K562 (cell line): ENCODE results near the gene UGT2A2. TPM values are rescaled to one million over a fixed set of nuclear protein-coding genes. Genes with fewer than 3 reads are reported as not detected.

Source experiments
- ATAC-seq: fragments of 200-7000 bp; cut with Tn5 transposase; 3 replicates; pipeline ENCODE4 v1.9.1; 2020; ENCODE audit warnings: moderate library complexity
- BruUV-seq: library from RNA; stranded (reverse); fragments of 400-500 nt; replicated peaks from 2 replicates; lab custom pipeline; 2021; lab: Mats Ljungman, UMichigan
- CTCF ChIA-PET: fragments of 300-600 bp; formaldehyde crosslinking; extraction: SDS; loops from one replicate; lab custom pipeline; 2021; ENCODE audit warnings: low intra/inter-chr PET ratio; lab: Yijun Ruan, JAX
- POLR2A ChIA-PET: fragments of 300-600, 350-650 bp; sonication (Branson Sonifier 250); formaldehyde crosslinking; extraction: SDS; loops from one replicate; lab custom pipeline; 2021; ENCODE audit warnings: antibody characterized with exemption, inconsistent platforms; lab: Yijun Ruan, JAX
- DNase-seq, 4 experiments: peaks; one replicate each; pipeline versions ENCODE4 v3.0.0 to v3.0.0-alpha.2; 2011 to 2018; ENCODE audit warnings: low spot score in 3 of 4, mixed read lengths in 3 of 4; ENCODE audit errors: extremely low read depth in 1 of 4
- FAIRE-seq: peaks from 2 replicates; lab custom pipeline; 2011; peaks lifted over from hg19 to GRCh38; lab: Jason Lieb, UNC
- H2AFZ ChIP-seq: 2 replicates; pipeline ENCODE4 v1.6.0; 2011; ENCODE audit warnings: low read depth, low read length, control low read depth, inconsistent platforms
- H3K27ac ChIP-seq: fragments of 200-600 bp; 3 replicates; pipeline ENCODE4 v1.8.0; 2011; ENCODE audit warnings: low read depth, mild to moderate bottlenecking, control low read depth, inconsistent platforms, low read length, moderate library complexity, mixed read lengths; ENCODE audit errors: extremely low read depth
- H3K27me3 ChIP-seq, 2 experiments: fragments of 300-600 bp in 1 of 2; 2 replicates in 1 of 2; 3 replicates in 1 of 2; pipeline versions ENCODE4 v1.6.0 to v1.8.0; 2011; ENCODE audit warnings: inconsistent platforms in 2 of 2, low read length in 2 of 2, mild to moderate bottlenecking in 1 of 2, mixed read lengths in 1 of 2, moderate library complexity in 1 of 2; ENCODE audit not compliant: control insufficient read depth in 2 of 2, insufficient read depth in 2 of 2
- H3K36me3 ChIP-seq: fragments of 300-600 bp; 3 replicates; pipeline ENCODE4 v1.8.0; 2011; ENCODE audit warnings: mild to moderate bottlenecking, low read length, inconsistent platforms; ENCODE audit not compliant: control insufficient read depth, insufficient read depth
- H3K4me1 ChIP-seq, 2 experiments: fragments of 200-600 bp in 1 of 2; replicated peaks in 1 of 2; 2 replicates in 1 of 2; 3 replicates in 1 of 2; pipeline versions ENCODE4 v1.5.1 to v1.8.0; 2011; ENCODE audit warnings: inconsistent platforms in 2 of 2, low read length in 2 of 2, mild to moderate bottlenecking in 1 of 2, mixed read lengths in 1 of 2, moderate library complexity in 1 of 2; ENCODE audit not compliant: control insufficient read depth in 2 of 2, insufficient read depth in 2 of 2
- H3K4me2 ChIP-seq: 2 replicates; pipeline ENCODE4 v1.6.1; 2011; ENCODE audit warnings: low read length, control low read depth, inconsistent platforms, mixed read lengths; ENCODE audit not compliant: insufficient read depth
- H3K4me3 ChIP-seq: fragments of 200-600 bp; sonication (generic), shearing (Covaris generic); 2 replicates; pipeline ENCODE4 v1.5.1; 2016; ENCODE audit warnings: control low read depth, inconsistent platforms
- H3K79me2 ChIP-seq: fragments of 200-600 bp; 3 replicates; pipeline ENCODE4 v1.8.0; 2011; ENCODE audit warnings: low read length, inconsistent platforms; ENCODE audit not compliant: control insufficient read depth, insufficient read depth
- H3K9ac ChIP-seq, 2 experiments: 2 replicates each; pipeline versions ENCODE4 v1.6.0 to v1.6.1; 2011; ENCODE audit warnings: low read depth in 2 of 2, low read length in 2 of 2, control low read depth in 1 of 2, inconsistent platforms in 1 of 2, mild to moderate bottlenecking in 1 of 2, mixed read lengths in 1 of 2; ENCODE audit not compliant: insufficient read depth in 1 of 2
- H3K9me1 ChIP-seq: one replicate; pipeline ENCODE4 v1.6.0; 2011; ENCODE audit warnings: inconsistent platforms, mild to moderate bottlenecking, low read length, moderate library complexity; ENCODE audit not compliant: control insufficient read depth, insufficient read depth
- H3K9me3 ChIP-seq: replicated peaks from 2 replicates; pipeline ENCODE4 v1.5.1; 2011; ENCODE audit warnings: low read depth, low read length, inconsistent platforms; ENCODE audit not compliant: control insufficient read depth, insufficient read depth
- H4K20me1 ChIP-seq: replicated peaks from 2 replicates; pipeline ENCODE4 v1.6.1; 2011; ENCODE audit warnings: low read length, inconsistent platforms, mixed read lengths; ENCODE audit not compliant: control insufficient read depth, insufficient read depth
- ARHGAP35 ChIP-seq: fragments of 450-650 bp; IDR thresholded peaks from 2 replicates; pipeline ENCODE4 v1.6.1; 2018; ENCODE audit not compliant: partially characterized antibody
- HDAC1 ChIP-seq, 2 experiments: fragments of 450-650 bp; IDR thresholded peaks; 2 replicates each; pipeline ENCODE4 v1.6.1; 2016 to 2017; ENCODE audit warnings: inconsistent platforms in 1 of 2, mild to moderate bottlenecking in 1 of 2, moderate library complexity in 1 of 2
- PRPF4 ChIP-seq: fragments of 200-400 bp; formaldehyde crosslinking; IDR thresholded peaks from one replicate; pipeline ENCODE4 v1.6.1; 2017; ENCODE audit warnings: low read length, low read depth, mild to moderate bottlenecking; ENCODE audit not compliant: insufficient read depth, poor library complexity, severe bottlenecking
- SMAD2 ChIP-seq: fragments of 150-350 bp; IDR thresholded peaks from 2 replicates; pipeline ENCODE4 v1.6.1; 2014; ENCODE audit warnings: low read depth, mild to moderate bottlenecking, low read length
- SMARCA4 ChIP-seq: fragments of 450-650 bp; IDR thresholded peaks from 2 replicates; pipeline ENCODE4 v1.6.1; 2016
- SNRNP70 ChIP-seq: fragments of 200-400 bp; formaldehyde crosslinking; optimal IDR thresholded peaks from 2 replicates; pipeline ENCODE3; 2017; ENCODE audit warnings: low read depth, low read length
- TEAD1 ChIP-seq, 2 experiments: fragments of 450-650 bp in 1 of 2; sonication (generic) in 1 of 2; formaldehyde crosslinking; IDR thresholded peaks; 2 replicates each; pipeline versions ENCODE4 v1.4.0 to v1.8.0; 2020 to 2022; ENCODE audit warnings: mild to moderate bottlenecking in 2 of 2, missing genetic modification reagents in 1 of 2
- WHSC1 ChIP-seq: IDR thresholded peaks from one replicate; pipeline ENCODE4 v1.6.1; 2012; ENCODE audit warnings: low read length, control low read depth, inconsistent platforms
- WGBS: fragments of 100-300 bp; shearing (Covaris generic); methylation state at CpG from one replicate; pipeline ENCODE4 v1.1.6; 2016; ENCODE audit warnings: low coverage, mixed read lengths; ENCODE audit not compliant: insufficient coverage; ENCODE audit errors: missing lambda C conversion rate; 5-methylcytosine and 5-hydroxymethylcytosine counted together
- in situ Hi-C: fragments of 300-500 bp; cut with MboI; formaldehyde crosslinking; loops from 4 replicates; pipeline ENCODE4 v1.15.0; 2018; ENCODE audit warnings: inconsistent platforms, mixed read lengths
- intact Hi-C: fragments of 100-400 bp; cut with micrococcal nuclease; formaldehyde crosslinking; loops from 2 replicates; pipeline ENCODE4 v1.14.2; 2022
- polyA plus RNA-seq, 8 experiments: library from polyadenylated mRNA; depleted of rRNA in 4 of 8; stranded (reverse) in 5 of 8; unstranded in 3 of 8; fragments of >200 nt; fragmentation: Nextera tagmentation in 2 of 8; fragmentation: Illumina TruSeq in 1 of 8; extraction: Ambion mirVana in 2 of 8; extraction: Trizol in 1 of 8; gene quantifications; 2 replicates each; pipeline versions ENCODE4 v1.2.1 to v1.2.3, GENCODE V29; 2011 to 2014; ENCODE audit warnings: inconsistent platforms in 1 of 8, missing spikeins in 1 of 8
- total RNA-seq, 7 experiments: library from RNA; depleted of rRNA in 6 of 7; stranded (reverse); fragments of >200 nt in 6 of 7; fragmentation: Illumina TruSeq in 2 of 7; extraction: Trizol in 2 of 7; gene quantifications; 2 replicates each; pipeline versions ENCODE4 v1.2.1 to v1.2.3, GENCODE V29; 2011 to 2021; ENCODE audit warnings: low replicate concordance in 1 of 7

Gene UGT2A2
- total and polyA plus RNA-seq, 9 of the 15 experiments (the other 6 are each of a cell fraction or from before 2014, with no cell fraction given), result not detected

DNA sequence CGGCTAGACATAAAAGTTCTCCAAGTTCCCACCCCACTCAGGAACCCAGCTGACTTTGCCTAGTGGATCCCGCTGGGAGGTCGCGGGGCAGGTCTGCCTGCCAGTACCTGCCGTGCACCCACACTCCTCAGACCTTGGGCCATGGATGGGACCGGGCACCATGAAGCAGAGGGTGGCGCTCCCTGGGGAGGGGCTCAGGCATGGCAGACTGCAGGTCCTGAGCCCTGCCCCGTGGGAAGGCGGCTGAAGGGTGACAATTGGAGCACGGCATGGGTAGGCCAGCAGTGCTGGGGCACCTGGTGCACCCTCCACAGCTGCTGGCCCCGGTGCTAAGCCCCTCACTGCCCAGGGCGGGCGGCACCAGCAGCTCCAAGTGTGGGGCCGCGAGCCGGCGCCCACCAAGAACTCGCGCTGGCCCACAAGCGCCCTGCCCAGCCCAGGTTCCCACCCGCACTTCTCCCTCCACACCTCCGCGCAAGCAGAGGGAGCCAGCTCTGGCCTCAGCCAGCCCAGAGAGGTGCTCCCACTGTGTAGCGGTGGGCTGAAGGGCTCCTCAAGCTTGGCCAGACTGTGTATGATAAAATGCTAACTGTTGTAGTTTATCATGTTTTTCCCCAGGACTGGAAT, 63.1 kb downstream of the UGT2A2 start (continued):
- TF ChIP-seq SMARCA4 (no peak), SMAD2 (no peak)

DNA sequence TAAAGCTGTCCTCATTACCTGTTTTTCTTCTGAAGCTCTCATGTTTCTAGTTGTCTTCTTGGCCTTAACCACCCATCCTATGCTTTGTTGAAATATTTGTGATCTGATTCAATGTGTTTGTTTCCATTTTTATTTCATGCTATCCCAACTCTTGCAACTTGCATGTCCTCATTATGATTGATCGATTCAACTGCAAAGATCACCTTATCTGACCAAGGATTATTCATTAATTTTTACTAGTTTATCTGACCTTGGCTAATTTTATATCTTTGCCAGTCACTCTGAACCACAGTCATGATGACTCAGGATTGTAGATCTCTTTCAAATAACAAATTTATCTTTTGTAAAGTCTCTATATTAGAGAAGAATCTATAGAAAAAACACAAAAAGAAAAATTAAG, 70.7 kb downstream of the UGT2A2 start:
- no peak overlapping the region for H3K9ac ChIP-seq
- BruUV-seq, result no TSS peak
- ChIA-PET POLR2A (no interaction called here), CTCF (no interaction called here)
- H3K79me2 ChIP-seq, result no peaks in the 10 kb centered on the region
- in situ Hi-C loops, result no loop called here
- FAIRE-seq (no peak), DNase-seq (no peak), ATAC-seq (no peak)
- no peaks in the 10 kb centered on the region for H3K27me3 ChIP-seq
- H3K9me1 ChIP-seq, result no peaks in the 10 kb centered on the region
- no peak overlapping the region for H3K27ac ChIP-seq
- intact Hi-C loops, result no loop called here
- H3K9me3 ChIP-seq, result no peaks in the 10 kb centered on the region
- H2AFZ ChIP-seq, result no peak overlapping the region
- H4K20me1 ChIP-seq, result no peaks in the 10 kb centered on the region
- WGBS, result 0% methylated on average over 1 of the region's 1 CpG
- TF ChIP-seq TEAD1 (CRISPR knock-in tag; IDR thresholded peaks at IDR 0.05), result no peak
- no peak for TF ChIP-seq PRPF4
- no peak for TF ChIP-seq HDAC1 (IDR thresholded peaks at IDR 0.05)
- TF ChIP-seq SNRNP70, result no peak
- no peak for TF ChIP-seq WHSC1
- no peak for TF ChIP-seq SMAD2
- TF ChIP-seq ARHGAP35, result no peak
- TF ChIP-seq, all 486 proteins: peak for 0
- Histone ChIP-seq H3K36me3 (no peaks in the 10 kb centered on the region), H3K4me2 (no peak overlapping the region), H3K4me3 (no peak overlapping the region), H3K4me1 (no peaks in the 10 kb centered on the region)
